Subcutaneous abdominal adipose tissue (tissue), 5 donors: ENCODE measurements around the gene OGDH.
A peak's percentile ranks its signal among the peaks of the same experiment; 100 is the strongest.

ENCODE experiments used
- H3K27ac ChIP-seq: one replicate; pipeline ENCODE4 v1.7.0; 2013; ENCODE audit warnings: low read depth, mild to moderate bottlenecking, inconsistent platforms, low read length, moderate library complexity
- H3K27me3 ChIP-seq, 5 donors: one replicate each; pipeline ENCODE4 v1.7.0; 2013; ENCODE audit warnings: low read length in 5 of 5, inconsistent platforms in 1 of 5; ENCODE audit not compliant: control insufficient read depth in 5 of 5, insufficient read depth in 4 of 5
- H3K36me3 ChIP-seq, 5 donors: one replicate each; pipeline ENCODE4 v1.7.0; 2013; ENCODE audit warnings: low read length in 5 of 5; ENCODE audit not compliant: control insufficient read depth in 5 of 5, insufficient read depth in 5 of 5
- H3K4me1 ChIP-seq, 5 donors: one replicate each; pipeline ENCODE4 v1.7.0; 2013; ENCODE audit warnings: low read length in 5 of 5, mild to moderate bottlenecking in 3 of 5, moderate library complexity in 1 of 5; ENCODE audit not compliant: control insufficient read depth in 5 of 5, insufficient read depth in 5 of 5
- H3K4me3 ChIP-seq, 5 donors: one replicate each; pipeline ENCODE4 v1.7.0; 2013; ENCODE audit warnings: low read length in 5 of 5, low read depth in 1 of 5
- H3K9ac ChIP-seq, 5 donors: one replicate each; pipeline ENCODE4 v1.7.0; 2013; ENCODE audit warnings: low read length in 5 of 5, mild to moderate bottlenecking in 4 of 5, moderate library complexity in 3 of 5
- H3K9me3 ChIP-seq, 5 donors: one replicate each; pipeline ENCODE4 v1.7.0; 2013; ENCODE audit warnings: low read length in 5 of 5; ENCODE audit not compliant: control insufficient read depth in 5 of 5
- donor health status: healthy.
- donor health status: healthy.
- donor health status: healthy.
- donor health status: healthy.
- donor health status: healthy.

Gene OGDH

GRCh38 chr7:44678471-44679179 is 72.2 kb downstream of the OGDH start:
- Histone ChIP-seq H3K27ac (peak overlapping the region; percentile 93), H3K9ac (peak overlapping the region in 3 of 5 donors; percentile 1 to 29 (median 2)), H3K4me1 (peaks cover 5 to 22% (median 20%) of the 10 kb centered on the region in 5 donors), H3K27me3 (no peaks in the 10 kb centered on the region), H3K9me3 (no peaks in the 10 kb centered on the region), H3K4me3 (no peak overlapping the region), H3K36me3 (peaks cover 0 to 84% (median 62%) of the 10 kb centered on the region in 5 donors)

GRCh38 chr7:44681645-44682044 is 75.2 kb downstream of the OGDH start:
- H3K27me3 ChIP-seq, result no peaks in the 10 kb centered on the region
- H3K9ac ChIP-seq, result no peak overlapping the region
- peaks cover 3 to 70% (median 43%) of the 10 kb centered on the region in 5 donors for H3K36me3 ChIP-seq
- no peak overlapping the region for H3K27ac ChIP-seq
- H3K4me3 ChIP-seq, result no peak overlapping the region
- peaks cover 5 to 27% (median 25%) of the 10 kb centered on the region in 5 donors for H3K4me1 ChIP-seq
- H3K9me3 ChIP-seq, result no peaks in the 10 kb centered on the region

GRCh38 chr7:44685723-44686122 is 79.3 kb downstream of the OGDH start:
- Histone ChIP-seq H3K27ac (peak overlapping the region; percentile 48), H3K4me3 (no peak overlapping the region), H3K27me3 (no peaks in the 10 kb centered on the region), H3K4me1 (peaks cover 0 to 7% (median 5%) of the 10 kb centered on the region in 5 donors), H3K9me3 (no peaks in the 10 kb centered on the region), H3K36me3 (peaks cover 3 to 47% (median 31%) of the 10 kb centered on the region in 5 donors), H3K9ac (no peak overlapping the region)

GRCh38 chr7:44689427-44689826 is 83.0 kb downstream of the OGDH start:
- H3K27ac ChIP-seq, result no peak overlapping the region
- H3K36me3 ChIP-seq, result peaks cover 5 to 40% (median 19%) of the 10 kb centered on the region in 5 donors
- peaks cover 0 to 6% (median 4%) of the 10 kb centered on the region in 5 donors for H3K4me1 ChIP-seq
- no peaks in the 10 kb centered on the region for H3K9me3 ChIP-seq
- H3K27me3 ChIP-seq, result no peaks in the 10 kb centered on the region
- no peak overlapping the region for H3K9ac ChIP-seq
- H3K4me3 ChIP-seq, result no peak overlapping the region

- H3K4me1 ChIP-seq, result no peaks in the 10 kb centered on the region
- no peak overlapping the region for H3K9ac ChIP-seq
- H3K4me3 ChIP-seq, result no peak overlapping the region
- H3K27ac ChIP-seq, result no peak overlapping the region
- no peaks in the 10 kb centered on the region for H3K9me3 ChIP-seq
- no peaks in the 10 kb centered on the region for H3K27me3 ChIP-seq
- peaks cover 2 to 73% (median 59%) of the 10 kb centered on the region in 5 donors for H3K36me3 ChIP-seq
Observed at GRCh38 chr7:44693641-44694313, 87.3 kb downstream of the OGDH start.

- peaks cover 2 to 72% (median 61%) of the 10 kb centered on the region in 5 donors for H3K36me3 ChIP-seq
- H3K4me3 ChIP-seq, result no peak overlapping the region
- no peaks in the 10 kb centered on the region for H3K9me3 ChIP-seq
- no peaks in the 10 kb centered on the region for H3K4me1 ChIP-seq
- H3K27ac ChIP-seq, result no peak overlapping the region
- no peak overlapping the region for H3K9ac ChIP-seq
- H3K27me3 ChIP-seq, result no peaks in the 10 kb centered on the region
Observed at GRCh38 chr7:44694326-44694725, 87.9 kb downstream of the OGDH start.

GRCh38 chr7:44694766-44695165 is 88.3 kb downstream of the OGDH start:
- H3K27ac ChIP-seq, result no peak overlapping the region

GRCh38 chr7:44695756-44696155 is 89.3 kb downstream of the OGDH start:
- H3K9me3 ChIP-seq, result no peaks in the 10 kb centered on the region
- peaks cover 2 to 76% (median 64%) of the 10 kb centered on the region in 5 donors for H3K36me3 ChIP-seq
- H3K27ac ChIP-seq, result no peak overlapping the region
- no peaks in the 10 kb centered on the region for H3K27me3 ChIP-seq
- no peak overlapping the region for H3K4me3 ChIP-seq
- no peak overlapping the region for H3K9ac ChIP-seq
- no peaks in the 10 kb centered on the region for H3K4me1 ChIP-seq

More at GRCh38 chr7:44694766-44695165, 88.3 kb downstream of the OGDH start:
- H3K9me3 ChIP-seq, result no peaks in the 10 kb centered on the region
- H3K9ac ChIP-seq, result no peak overlapping the region
- no peaks in the 10 kb centered on the region for H3K4me1 ChIP-seq
- no peak overlapping the region for H3K4me3 ChIP-seq
- H3K36me3 ChIP-seq, result peaks cover 2 to 76% (median 63%) of the 10 kb centered on the region in 5 donors
- no peaks in the 10 kb centered on the region for H3K27me3 ChIP-seq

GRCh38 chr7:44696728-44697127 is 90.3 kb downstream of the OGDH start:
- Histone ChIP-seq H3K9me3 (no peaks in the 10 kb centered on the region), H3K4me1 (no peaks in the 10 kb centered on the region), H3K27ac (no peak overlapping the region), H3K9ac (no peak overlapping the region), H3K4me3 (no peak overlapping the region), H3K36me3 (peaks cover 2 to 85% (median 74%) of the 10 kb centered on the region in 5 donors), H3K27me3 (no peaks in the 10 kb centered on the region)
